ENCODE results near the gene DNAJC5G. TPM values are rescaled to one million over a fixed set of nuclear protein-coding genes. Genes with fewer than 3 reads are reported as not detected.
"Not testable (repeated sequence)": the region's sequence is repeated elsewhere in the genome, so short reads cannot be mapped to it uniquely, and the experiment has no call there.

The DNAJC5G gene
- total and polyA plus RNA-seq, 2 donors (not counting 3 experiments of a cell fraction or from before 2014, with no cell fraction given), result 0.77 to 1.4 TPM

GRCh38 chr2:27271631-27272340, 3.4 kb upstream of the DNAJC5G start:
- FAIRE-seq (no peak), DNase-seq (ENCODE audit: low read depth, low spot score) (no peak)
- POLR2A ChIA-PET, result no interaction called here
- TF ChIP-seq GATA2 (IDR thresholded peaks at IDR 0.05; ENCODE audit: insufficient read depth, insufficient read length, low read depth, low read length) (no peak), POLR2A (IDR thresholded peaks at IDR 0.05; ENCODE audit: low read depth, low read length) (no peak), CTCF (IDR thresholded peaks at IDR 0.05; ENCODE audit: extremely low read depth in 1 of 2, insufficient read depth in 1 of 2, low read depth in 1 of 2, low read length in 2 of 2) (no peak), MYC (IDR thresholded peaks at IDR 0.05; ENCODE audit: low read depth, low read length) (no peak), POLR2AphosphoS5 (IDR thresholded peaks at IDR 0.05; ENCODE audit: insufficient read depth, low read depth, low read length) (no peak), MAX (IDR thresholded peaks at IDR 0.05; ENCODE audit: insufficient read depth, insufficient read length) (no peak)
- Histone ChIP-seq H4K20me1 (replicated peaks; ENCODE audit: control insufficient read depth, extremely low read depth, insufficient read depth, low read length) (no peaks in the 10 kb centered on the region), H3K4me1 (ENCODE audit: control insufficient read depth, extremely low read depth, insufficient read depth, low read length) (no peaks in the 10 kb centered on the region), H3K27ac (ENCODE audit: insufficient read depth, low read depth, low read length) (no peak overlapping the region), H3K9ac (replicated peaks; ENCODE audit: extremely low read depth, insufficient read depth, low read length) (no peak overlapping the region), H3K9me3 (replicated peaks; ENCODE audit: control insufficient read depth, insufficient read depth, low read length) (no peaks in the 10 kb centered on the region), H2AFZ (ENCODE audit: low read depth, low read length) (no peak overlapping the region), H3K79me2 (ENCODE audit: control insufficient read depth, insufficient read depth, low read length) (no peaks in the 10 kb centered on the region), H3K27me3 (ENCODE audit: control insufficient read depth in 2 of 2, insufficient read depth in 2 of 2, low read length in 2 of 2) (peaks cover 8% of the 10 kb centered on the region in 2 experiments), H3K36me3 (ENCODE audit: control insufficient read depth in 2 of 2, extremely low read depth in 1 of 2, insufficient read depth in 2 of 2, low read length in 2 of 2) (no peaks in the 10 kb centered on the region), H3K4me2 (ENCODE audit: insufficient read depth, low read length) (no peak overlapping the region), H3K9me1 (replicated peaks; ENCODE audit: control insufficient read depth, extremely low read depth, insufficient read depth, low read length) (no peaks in the 10 kb centered on the region), H3K4me3 (replicated peaks in 1 of 3; ENCODE audit: insufficient read depth in 1 of 3, low read depth in 1 of 3, low read length in 3 of 3) (no peak overlapping the region)
- CTCF ChIA-PET, result interaction anchor here (1.1 to 3.3 kb wide), 6 partner anchors 8 to 31 kb away, joined by 4 to 30 read pairs (median 6); partner anchors contain the start of genes SLC30A3 and TRIM54
- intact Hi-C loops (cut with micrococcal nuclease) (no loop called here), dilution Hi-C loops (cut with MboI; ENCODE audit: extremely low pct_ligation_motif_present, low sequenced_read_pairs) (no loop called here)
- no TSS peak for BruUV-seq (replicated peaks)

- H3K9ac ChIP-seq (replicated peaks; ENCODE audit: extremely low read depth, insufficient read depth, low read length); H2AFZ ChIP-seq (ENCODE audit: low read depth, low read length); DNase-seq (ENCODE audit: low read depth, low spot score); H4K20me1 ChIP-seq (replicated peaks; ENCODE audit: control insufficient read depth, extremely low read depth, insufficient read depth, low read length); FAIRE-seq; H3K4me3 ChIP-seq (replicated peaks in 1 of 3; ENCODE audit: insufficient read depth in 1 of 3, low read depth in 1 of 3, low read length in 3 of 3); intact Hi-C loops (cut with micrococcal nuclease); H3K36me3 ChIP-seq (ENCODE audit: control insufficient read depth in 2 of 2, extremely low read depth in 1 of 2, insufficient read depth in 2 of 2, low read length in 2 of 2); H3K27me3 ChIP-seq (ENCODE audit: control insufficient read depth in 2 of 2, insufficient read depth in 2 of 2, low read length in 2 of 2); BruUV-seq (replicated peaks); H3K79me2 ChIP-seq (ENCODE audit: control insufficient read depth, insufficient read depth, low read length); dilution Hi-C loops (cut with MboI; ENCODE audit: extremely low pct_ligation_motif_present, low sequenced_read_pairs); H3K27ac ChIP-seq (ENCODE audit: insufficient read depth, low read depth, low read length); H3K4me2 ChIP-seq (ENCODE audit: insufficient read depth, low read length); H3K9me1 ChIP-seq (replicated peaks; ENCODE audit: control insufficient read depth, extremely low read depth, insufficient read depth, low read length); H3K4me1 ChIP-seq (ENCODE audit: control insufficient read depth, extremely low read depth, insufficient read depth, low read length); H3K9me3 ChIP-seq (replicated peaks; ENCODE audit: control insufficient read depth, insufficient read depth, low read length): not testable (repeated sequence)
- ChIA-PET CTCF (interaction anchor here (1.5 to 3.2 kb wide), 3 partner anchors 8 to 30 kb away, joined by 4 to 13 read pairs (median 5); partner anchors contain the start of gene SLC30A3), POLR2A (interaction anchor here (0.7 kb wide), 2 partner anchors 492 to 1249 kb away, joined by 3 to 5 read pairs; no protein-coding TSS in a partner anchor)
These were observed 2.4 kb upstream of the DNAJC5G start for GRCh38 chr2:27272537-27273522.

Data from endothelial cell of umbilical vein (primary cell).